Stimulated activated CD8-positive, alpha-beta memory T cell treated with anti-CD3 and anti-CD28 coated beads, Interleukin-7, amount 100 ng/mL, for 1 hour (primary cell): Measurements from ENCODE around the gene C4B.
"Not testable (repeated sequence)": the region's sequence is repeated elsewhere in the genome, so short reads cannot be mapped to it uniquely, and the experiment has no call there.

Experiments used
- DNase-seq, 2 donors: peaks; one replicate each; pipeline ENCODE4 v3.0.0-alpha.2; 2020; ENCODE audit warnings: low read depth in 2 of 2

The C4B gene

GRCh38 chr6:31980998-31981397 is 33.6 kb upstream of the C4B start:
- not testable (repeated sequence) for DNase-seq

- DNase-seq, result not testable (repeated sequence)
Observed at GRCh38 chr6:31981744-31982143, 32.9 kb upstream of the C4B start, which contains the start of gene C4A. Gene C4A (plus strand): TSS chr6:31982057. CDS start chr6:31982108, 51 bp downstream.

GRCh38 chr6:31989363-31989762 is 25.2 kb upstream of the C4B start:
- DNase-seq, result not testable (repeated sequence)

GRCh38 chr6:31994421-31994820 is 20.2 kb upstream of the C4B start:
- not testable (repeated sequence) for DNase-seq

- not testable (repeated sequence) for DNase-seq
Observed at GRCh38 chr6:31996385-31996784, 18.2 kb upstream of the C4B start.

GRCh38 chr6:32002546-32003268 is 11.9 kb upstream of the C4B start:
- DNase-seq, result not testable (repeated sequence)

- not testable (repeated sequence) for DNase-seq
Observed at GRCh38 chr6:32003301-32003700, 11.3 kb upstream of the C4B start.

- not testable (repeated sequence) for DNase-seq
Observed at GRCh38 chr6:32004393-32004792, 10.2 kb upstream of the C4B start.

GRCh38 chr6:32004864-32005537 is 9.6 kb upstream of the C4B start:
- not testable (repeated sequence) for DNase-seq

- DNase-seq, result not testable (repeated sequence)
Observed at GRCh38 chr6:32005538-32005880, 9.1 kb upstream of the C4B start.

GRCh38 chr6:32005991-32006529 is 8.5 kb upstream of the C4B start:
- DNase-seq, result not testable (repeated sequence)

GRCh38 chr6:32007086-32007485 is 7.5 kb upstream of the C4B start:
- not testable (repeated sequence) for DNase-seq

- not testable (repeated sequence) for DNase-seq
Observed at GRCh38 chr6:32008037-32008436, 6.6 kb upstream of the C4B start.

GRCh38 chr6:32008616-32009015 is 6.0 kb upstream of the C4B start:
- not testable (repeated sequence) for DNase-seq

GRCh38 chr6:32009537-32009936 is 5.1 kb upstream of the C4B start:
- not testable (repeated sequence) for DNase-seq

GRCh38 chr6:32010856-32011530 is 3.6 kb upstream of the C4B start:
- not testable (repeated sequence) for DNase-seq

- DNase-seq, result not testable (repeated sequence)
Observed at GRCh38 chr6:32012941-32013617, 1.5 kb upstream of the C4B start.

- DNase-seq, result not testable (repeated sequence)
Observed at GRCh38 chr6:32013738-32014137, 857 bp upstream of the C4B start.

- not testable (repeated sequence) for DNase-seq
Observed at GRCh38 chr6:32022100-32022499, 7.5 kb downstream of the C4B start.

GRCh38 chr6:32028631-32029030 is 14.0 kb downstream of the C4B start:
- DNase-seq, result not testable (repeated sequence)

- DNase-seq, result not testable (repeated sequence)
Observed at GRCh38 chr6:32029553-32029952, 15.0 kb downstream of the C4B start.
